ENCODE measurements around the gene PLCB1.

Gene PLCB1

DNA sequence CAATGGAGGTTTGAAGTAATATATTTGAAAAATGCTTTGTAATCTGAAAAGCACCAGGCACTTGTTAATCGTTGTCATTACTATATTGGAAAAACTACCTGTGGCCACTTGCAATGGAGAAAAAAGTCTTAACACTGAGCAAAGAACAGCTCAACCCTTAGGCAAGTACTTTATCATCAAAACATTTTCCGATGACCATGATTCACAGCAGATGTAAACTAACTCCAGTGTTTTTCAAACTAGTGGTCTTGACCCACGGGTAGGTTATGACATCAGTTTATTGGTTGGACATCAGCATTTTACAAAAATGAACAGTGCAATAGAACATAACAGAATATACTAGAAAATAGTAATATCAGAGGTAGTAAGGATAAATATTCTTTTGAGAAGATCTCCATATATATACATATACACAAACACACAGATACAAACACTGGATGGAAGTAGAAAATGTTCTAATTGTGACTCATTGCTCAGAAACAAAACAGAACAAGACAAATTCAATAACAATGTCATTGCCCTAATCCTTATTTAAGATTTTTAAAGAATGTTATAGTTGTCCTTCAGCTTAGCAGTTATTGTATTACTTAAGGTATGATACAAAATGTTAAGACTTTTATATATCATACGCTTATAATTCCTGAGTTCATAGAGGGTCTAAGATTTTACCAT is 123.0 kb downstream of the PLCB1 start:
- no peak overlapping the region for H2BK15ac ChIP-seq (ENCODE audit: low read length)
- no peak overlapping the region for H3K18ac ChIP-seq (ENCODE audit: low read length)
- no CpG with 5 or more reads among the region's 4 CpGs for WGBS, 2 donors (ENCODE audit: extremely low coverage in 2 of 2, insufficient read length in 2 of 2, insufficient replicate concordance in 1 of 2)
- no peak overlapping the region for H3K4me3 ChIP-seq (ENCODE audit: low read length in 2 of 2)
- no peaks in the 10 kb centered on the region for H3K79me1 ChIP-seq (ENCODE audit: low read depth, low read length)
- H4K91ac ChIP-seq (ENCODE audit: low read depth, low read length, poor library complexity), result no peak overlapping the region
- H3K14ac ChIP-seq (ENCODE audit: low read length), result no peak overlapping the region
- H3K4ac ChIP-seq (ENCODE audit: low read length), result no peak overlapping the region
- H3K36me3 ChIP-seq (replicated peaks in 1 of 2; ENCODE audit: control insufficient read depth in 2 of 2, insufficient read depth in 2 of 2, low read length in 2 of 2), result no peaks in the 10 kb centered on the region
- H3K9me3 ChIP-seq (replicated peaks in 1 of 2; ENCODE audit: control insufficient read depth in 2 of 2, insufficient read depth in 1 of 2, low read depth in 1 of 2, low read length in 2 of 2), result no peaks in the 10 kb centered on the region
- H2AFZ ChIP-seq (ENCODE audit: low read length), result no peak overlapping the region
- no peak overlapping the region for H2BK12ac ChIP-seq (ENCODE audit: low read length)
- DNase-seq (ENCODE audit: low spot score), result no peak
- no peak overlapping the region for H2BK120ac ChIP-seq (ENCODE audit: low read depth, low read length)
- H2BK5ac ChIP-seq (ENCODE audit: low read length), result no peak overlapping the region
- H3K27me3 ChIP-seq (ENCODE audit: control insufficient read depth in 3 of 3, insufficient read depth in 3 of 3, low read depth in 1 of 3, low read length in 3 of 3), result no peaks in the 10 kb centered on the region
- H3K23ac ChIP-seq (ENCODE audit: low read depth, low read length, poor library complexity), result no peak overlapping the region
- no peak overlapping the region for H2AK5ac ChIP-seq (ENCODE audit: low read depth, low read length)
- peaks cover 0 to 4% of the 10 kb centered on the region in 2 donors for H3K4me1 ChIP-seq (ENCODE audit: control insufficient read depth in 2 of 2, insufficient read depth in 1 of 2, low read depth in 1 of 2, low read length in 2 of 2)
- no peak overlapping the region for H3K4me2 ChIP-seq (ENCODE audit: insufficient read depth, low read length, poor library complexity, severe bottlenecking)
- no peak overlapping the region for H4K8ac ChIP-seq (ENCODE audit: low read depth, low read length)
- H3K9ac ChIP-seq (ENCODE audit: low read depth, low read length, poor library complexity), result no peak overlapping the region
- no peak overlapping the region for H3K27ac ChIP-seq (replicated peaks; ENCODE audit: low read length)

DNA sequence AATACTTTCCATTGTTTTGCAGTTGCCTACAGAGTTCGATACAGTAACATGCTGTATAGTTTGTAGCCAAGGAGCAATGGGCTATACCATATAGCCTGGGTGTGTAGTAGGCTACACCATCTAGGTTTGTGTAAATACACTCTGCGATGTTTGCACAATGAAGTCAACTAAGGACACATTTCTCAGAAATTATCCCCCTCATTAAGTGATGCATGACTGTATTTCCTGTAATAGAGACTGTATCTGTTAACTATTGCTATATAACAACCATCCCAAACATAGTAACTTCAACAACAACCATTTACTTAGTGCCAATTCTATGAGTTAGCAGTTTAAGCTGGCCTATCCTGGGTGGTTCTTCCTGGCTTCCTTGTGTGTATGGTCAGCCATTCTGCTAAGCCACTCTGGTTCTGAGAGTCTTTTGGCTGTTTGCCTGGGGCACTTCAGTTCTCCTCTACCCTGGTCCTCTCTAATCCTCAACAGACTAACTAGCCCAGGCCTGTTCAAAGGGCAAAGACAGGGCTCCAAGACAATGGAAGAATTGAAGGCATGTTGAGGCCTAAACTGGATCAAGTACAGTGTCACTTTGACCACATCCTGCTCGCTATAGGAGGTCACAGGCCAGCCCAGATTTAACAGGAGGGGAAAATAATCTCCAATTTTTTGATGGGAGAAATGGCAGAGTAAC is 124.0 kb downstream of the PLCB1 start:
- Histone ChIP-seq H3K4me1 (ENCODE audit: control insufficient read depth in 2 of 2, insufficient read depth in 1 of 2, low read depth in 1 of 2, low read length in 2 of 2) (peaks cover 0 to 4% of the 10 kb centered on the region in 2 donors), H3K4me2 (ENCODE audit: insufficient read depth, low read length, poor library complexity, severe bottlenecking) (no peak overlapping the region), H2AFZ (ENCODE audit: low read length) (no peak overlapping the region), H2BK120ac (ENCODE audit: low read depth, low read length) (no peak overlapping the region), H4K8ac (ENCODE audit: low read depth, low read length) (no peak overlapping the region), H2BK15ac (ENCODE audit: low read length) (no peak overlapping the region), H3K36me3 (replicated peaks in 1 of 2; ENCODE audit: control insufficient read depth in 2 of 2, insufficient read depth in 2 of 2, low read length in 2 of 2) (no peaks in the 10 kb centered on the region), H3K27ac (replicated peaks; ENCODE audit: low read length) (no peak overlapping the region), H4K91ac (ENCODE audit: low read depth, low read length, poor library complexity) (no peak overlapping the region), H3K14ac (ENCODE audit: low read length) (no peak overlapping the region), H3K9me3 (replicated peaks in 1 of 2; ENCODE audit: control insufficient read depth in 2 of 2, insufficient read depth in 1 of 2, low read depth in 1 of 2, low read length in 2 of 2) (no peaks in the 10 kb centered on the region), H3K18ac (ENCODE audit: low read length) (no peak overlapping the region), H3K23ac (ENCODE audit: low read depth, low read length, poor library complexity) (no peak overlapping the region), H3K27me3 (ENCODE audit: control insufficient read depth in 3 of 3, insufficient read depth in 3 of 3, low read depth in 1 of 3, low read length in 3 of 3) (no peaks in the 10 kb centered on the region), H2BK12ac (ENCODE audit: low read length) (no peak overlapping the region), H3K4me3 (ENCODE audit: low read length in 2 of 2) (no peak overlapping the region), H3K4ac (ENCODE audit: low read length) (no peak overlapping the region), H3K9ac (ENCODE audit: low read depth, low read length, poor library complexity) (no peak overlapping the region), H3K79me1 (ENCODE audit: low read depth, low read length) (no peaks in the 10 kb centered on the region), H2BK5ac (ENCODE audit: low read length) (no peak overlapping the region), H2AK5ac (ENCODE audit: low read depth, low read length) (no peak overlapping the region)
- DNase-seq (ENCODE audit: low spot score), result no peak
- no CpG with 5 or more reads among the region's 3 CpGs for WGBS, 2 donors (ENCODE audit: extremely low coverage in 2 of 2, insufficient read length in 2 of 2, insufficient replicate concordance in 1 of 2)

DNA sequence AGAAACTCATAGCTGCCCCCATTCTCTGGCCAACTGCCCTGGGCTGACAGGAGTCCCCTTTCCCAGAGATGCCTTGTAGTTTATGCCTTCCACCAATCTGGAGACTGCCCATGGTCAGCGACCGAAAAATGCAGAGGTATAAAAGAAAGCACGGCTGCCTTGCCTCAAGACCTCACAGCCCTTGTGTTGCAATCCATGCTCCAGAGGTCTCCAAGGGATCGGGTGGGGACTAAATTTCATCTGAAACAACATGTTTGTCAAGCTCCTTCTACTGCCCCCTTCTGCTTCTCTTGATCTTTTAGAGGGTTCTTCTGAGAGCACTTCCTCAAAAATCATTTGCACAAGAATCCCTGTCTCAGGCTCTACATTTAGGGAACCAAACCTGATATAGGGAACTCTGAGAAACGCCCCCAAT is 128.8 kb downstream of the PLCB1 start:
- Histone ChIP-seq H3K18ac (ENCODE audit: low read length) (no peak overlapping the region), H3K27ac (replicated peaks; ENCODE audit: low read length) (no peak overlapping the region), H3K4me3 (ENCODE audit: low read length in 2 of 2) (no peak overlapping the region), H2BK120ac (ENCODE audit: low read depth, low read length) (no peak overlapping the region), H3K36me3 (replicated peaks in 1 of 2; ENCODE audit: control insufficient read depth in 2 of 2, insufficient read depth in 2 of 2, low read length in 2 of 2) (no peaks in the 10 kb centered on the region), H4K8ac (ENCODE audit: low read depth, low read length) (no peak overlapping the region), H3K4me1 (ENCODE audit: control insufficient read depth in 2 of 2, insufficient read depth in 1 of 2, low read depth in 1 of 2, low read length in 2 of 2) (no peaks in the 10 kb centered on the region), H3K27me3 (ENCODE audit: control insufficient read depth in 3 of 3, insufficient read depth in 3 of 3, low read depth in 1 of 3, low read length in 3 of 3) (no peaks in the 10 kb centered on the region), H3K9me3 (replicated peaks in 1 of 2; ENCODE audit: control insufficient read depth in 2 of 2, insufficient read depth in 1 of 2, low read depth in 1 of 2, low read length in 2 of 2) (no peaks in the 10 kb centered on the region), H2AFZ (ENCODE audit: low read length) (no peak overlapping the region), H4K91ac (ENCODE audit: low read depth, low read length, poor library complexity) (no peak overlapping the region), H3K79me1 (ENCODE audit: low read depth, low read length) (no peaks in the 10 kb centered on the region), H3K9ac (ENCODE audit: low read depth, low read length, poor library complexity) (no peak overlapping the region), H2AK5ac (ENCODE audit: low read depth, low read length) (no peak overlapping the region), H2BK15ac (ENCODE audit: low read length) (no peak overlapping the region), H2BK5ac (ENCODE audit: low read length) (no peak overlapping the region), H3K4me2 (ENCODE audit: insufficient read depth, low read length, poor library complexity, severe bottlenecking) (no peak overlapping the region), H2BK12ac (ENCODE audit: low read length) (no peak overlapping the region), H3K23ac (ENCODE audit: low read depth, low read length, poor library complexity) (no peak overlapping the region), H3K4ac (ENCODE audit: low read length) (no peak overlapping the region), H3K14ac (ENCODE audit: low read length) (no peak overlapping the region)
- no peak for DNase-seq (ENCODE audit: low spot score)
- no CpG with 5 or more reads among the region's 5 CpGs for WGBS, 2 donors (ENCODE audit: extremely low coverage in 2 of 2, insufficient read length in 2 of 2, insufficient replicate concordance in 1 of 2)

DNA sequence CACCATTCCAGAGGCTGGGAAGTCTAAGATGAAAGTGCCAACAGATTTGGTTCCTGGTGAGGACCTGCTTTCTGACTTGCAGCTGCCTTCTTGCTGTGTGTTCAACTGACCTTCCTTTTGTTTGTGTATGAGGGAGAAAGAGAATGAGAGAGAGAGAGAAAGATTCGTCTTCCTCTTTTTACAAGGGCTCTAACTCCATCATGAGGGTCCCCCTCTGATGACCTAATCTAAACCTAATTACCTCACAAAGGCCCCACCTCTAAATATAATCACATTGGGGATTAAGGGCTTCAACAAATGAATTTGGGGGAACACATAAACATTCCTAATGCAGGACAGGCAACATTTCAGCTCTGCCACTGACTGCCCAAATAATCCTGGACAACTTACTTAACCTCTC is 130.7 kb downstream of the PLCB1 start:
- H2BK12ac ChIP-seq (ENCODE audit: low read length), result no peak overlapping the region
- no peak overlapping the region for H3K4ac ChIP-seq (ENCODE audit: low read length)
- no peaks in the 10 kb centered on the region for H3K36me3 ChIP-seq (replicated peaks in 1 of 2; ENCODE audit: control insufficient read depth in 2 of 2, insufficient read depth in 2 of 2, low read length in 2 of 2)
- H3K4me3 ChIP-seq (ENCODE audit: low read length in 2 of 2), result no peak overlapping the region
- H3K23ac ChIP-seq (ENCODE audit: low read depth, low read length, poor library complexity), result no peak overlapping the region
- H3K9ac ChIP-seq (ENCODE audit: low read depth, low read length, poor library complexity), result no peak overlapping the region
- no peak overlapping the region for H3K27ac ChIP-seq (replicated peaks; ENCODE audit: low read length)
- H3K9me3 ChIP-seq (replicated peaks in 1 of 2; ENCODE audit: control insufficient read depth in 2 of 2, insufficient read depth in 1 of 2, low read depth in 1 of 2, low read length in 2 of 2), result peaks cover 4 to 5% of the 10 kb centered on the region in 2 donors
- H4K91ac ChIP-seq (ENCODE audit: low read depth, low read length, poor library complexity), result no peak overlapping the region
- H3K4me1 ChIP-seq (ENCODE audit: control insufficient read depth in 2 of 2, insufficient read depth in 1 of 2, low read depth in 1 of 2, low read length in 2 of 2), result no peaks in the 10 kb centered on the region
- H2BK120ac ChIP-seq (ENCODE audit: low read depth, low read length), result no peak overlapping the region
- H2AK5ac ChIP-seq (ENCODE audit: low read depth, low read length), result no peak overlapping the region
- H3K79me1 ChIP-seq (ENCODE audit: low read depth, low read length), result no peaks in the 10 kb centered on the region
- H2BK5ac ChIP-seq (ENCODE audit: low read length), result no peak overlapping the region
- H3K4me2 ChIP-seq (ENCODE audit: insufficient read depth, low read length, poor library complexity, severe bottlenecking), result no peak overlapping the region
- DNase-seq (ENCODE audit: low spot score), result no peak
- no CpG with 5 or more reads among the region's 1 CpG for WGBS, 2 donors (ENCODE audit: extremely low coverage in 2 of 2, insufficient read length in 2 of 2, insufficient replicate concordance in 1 of 2)
- H3K18ac ChIP-seq (ENCODE audit: low read length), result no peak overlapping the region
- no peak overlapping the region for H3K14ac ChIP-seq (ENCODE audit: low read length)
- no peak overlapping the region for H2BK15ac ChIP-seq (ENCODE audit: low read length)
- H4K8ac ChIP-seq (ENCODE audit: low read depth, low read length), result no peak overlapping the region
- H2AFZ ChIP-seq (ENCODE audit: low read length), result no peak overlapping the region
- H3K27me3 ChIP-seq (ENCODE audit: control insufficient read depth in 3 of 3, insufficient read depth in 3 of 3, low read depth in 1 of 3, low read length in 3 of 3), result no peaks in the 10 kb centered on the region

Data from neuronal stem cell (in vitro differentiated cells).